ENCODE results near the gene TBPL2. TPM values are rescaled to one million over a fixed set of nuclear protein-coding genes. Genes with fewer than 3 reads are reported as not detected.

The TBPL2 gene
- total RNA-seq, 1 experiment from 2014 or later = not detected

- Histone ChIP-seq H3K27ac (ENCODE audit: low read depth, low read length, poor library complexity, severe bottlenecking) (no peak overlapping the region), H3K4me1 (ENCODE audit: insufficient read depth, low read length, poor library complexity, severe bottlenecking) (no peaks in the 10 kb centered on the region), H3K4me3 (ENCODE audit: low read depth, low read length, poor library complexity, severe bottlenecking) (no peak overlapping the region), H3K36me3 (ENCODE audit: insufficient read depth, low read length, poor library complexity, severe bottlenecking) (no peaks in the 10 kb centered on the region), H3K9me3 (ENCODE audit: low read depth, low read length, poor library complexity, severe bottlenecking) (no peaks in the 10 kb centered on the region), H3K27me3 (replicated peaks; ENCODE audit: insufficient read depth, low read depth, low read length, poor library complexity) (no peaks in the 10 kb centered on the region)
- peak; percentile 72 for DNase-seq (ENCODE audit: low spot score)
- no TSS peak for BruUV-seq (replicated peaks)
- intact Hi-C loops (cut with micrococcal nuclease; ENCODE audit: unreplicated experiment) = loop anchor here (5.0 kb wide), 1 partner anchor 338 kb away; no protein-coding TSS in a partner anchor
- no peak for TF ChIP-seq EZH2 (IDR thresholded peaks at IDR 0.05; ENCODE audit: borderline replicate concordance, low read depth, low read length, poor library complexity, severe bottlenecking)
- TF ChIP-seq CTCF (conservative IDR thresholded peaks at IDR 0.05; ENCODE audit: low read depth, low read length) = peak; percentile 58
- POLR2A ChIA-PET (ENCODE audit: low non-redundant PET) = interaction anchor here (0.7 kb wide), 1 partner anchor 151 kb away, joined by 12 read pairs; no protein-coding TSS in a partner anchor
- CTCF ChIA-PET = no interaction called here
Observed at GRCh38 chr14:55430024-55430690, 10.3 kb downstream of the TBPL2 start.

GRCh38 chr14:55427439-55427838, 13.0 kb downstream of the TBPL2 start:
- no TSS peak for BruUV-seq (replicated peaks)
- H3K36me3 ChIP-seq (ENCODE audit: insufficient read depth, low read length, poor library complexity, severe bottlenecking) = no peaks in the 10 kb centered on the region
- H3K27ac ChIP-seq (ENCODE audit: low read depth, low read length, poor library complexity, severe bottlenecking) = no peak overlapping the region
- H3K27me3 ChIP-seq (replicated peaks; ENCODE audit: insufficient read depth, low read depth, low read length, poor library complexity) = no peaks in the 10 kb centered on the region
- no peaks in the 10 kb centered on the region for H3K4me1 ChIP-seq (ENCODE audit: insufficient read depth, low read length, poor library complexity, severe bottlenecking)
- H3K9me3 ChIP-seq (ENCODE audit: low read depth, low read length, poor library complexity, severe bottlenecking) = no peaks in the 10 kb centered on the region
- intact Hi-C loops (cut with micrococcal nuclease; ENCODE audit: unreplicated experiment) = no loop called here
- no peak overlapping the region for H3K4me3 ChIP-seq (ENCODE audit: low read depth, low read length, poor library complexity, severe bottlenecking)
- DNase-seq (ENCODE audit: low spot score) = no peak
- TF ChIP-seq CTCF (conservative IDR thresholded peaks at IDR 0.05; ENCODE audit: low read depth, low read length) (no peak), EZH2 (IDR thresholded peaks at IDR 0.05; ENCODE audit: borderline replicate concordance, low read depth, low read length, poor library complexity, severe bottlenecking) (no peak)
- ChIA-PET CTCF (interaction anchor here (0.6 to 1.5 kb wide), 3 partner anchors 10 to 16 kb away, joined by 5 to 12 read pairs (median 5); no protein-coding TSS in a partner anchor), POLR2A (ENCODE audit: low non-redundant PET) (no interaction called here)

GRCh38 chr14:55426891-55427290, 13.5 kb downstream of the TBPL2 start:
- CTCF ChIA-PET = interaction anchor here (1.5 kb wide), 1 partner anchor 10 kb away, joined by 5 read pairs; no protein-coding TSS in a partner anchor
- BruUV-seq (replicated peaks) = no TSS peak

More at GRCh38 chr14:55426891-55427290, 13.5 kb downstream of the TBPL2 start:
- H3K9me3 ChIP-seq (ENCODE audit: low read depth, low read length, poor library complexity, severe bottlenecking) = no peaks in the 10 kb centered on the region
- H3K27ac ChIP-seq (ENCODE audit: low read depth, low read length, poor library complexity, severe bottlenecking) = no peak overlapping the region
- intact Hi-C loops (cut with micrococcal nuclease; ENCODE audit: unreplicated experiment) = no loop called here
- POLR2A ChIA-PET (ENCODE audit: low non-redundant PET) = no interaction called here
- H3K36me3 ChIP-seq (ENCODE audit: insufficient read depth, low read length, poor library complexity, severe bottlenecking) = no peaks in the 10 kb centered on the region
- H3K4me1 ChIP-seq (ENCODE audit: insufficient read depth, low read length, poor library complexity, severe bottlenecking) = no peaks in the 10 kb centered on the region
- no peak for DNase-seq (ENCODE audit: low spot score)
- no peak overlapping the region for H3K4me3 ChIP-seq (ENCODE audit: low read depth, low read length, poor library complexity, severe bottlenecking)
- no peaks in the 10 kb centered on the region for H3K27me3 ChIP-seq (replicated peaks; ENCODE audit: insufficient read depth, low read depth, low read length, poor library complexity)
- TF ChIP-seq CTCF (conservative IDR thresholded peaks at IDR 0.05; ENCODE audit: low read depth, low read length) (no peak), EZH2 (IDR thresholded peaks at IDR 0.05; ENCODE audit: borderline replicate concordance, low read depth, low read length, poor library complexity, severe bottlenecking) (no peak)

Measured in A673 (cell line).